ENCODE results near the gene MAGI2.

The MAGI2 gene

GRCh38 chr7:79420464-79420863 lies 33.0 kb downstream of the MAGI2 start:
- ChIA-PET POLR2A (interaction anchor here (0.5 kb wide), 1 partner anchor 75 kb away, joined by 3 read pairs; no protein-coding TSS in a partner anchor), CTCF (interaction anchor here (0.6 to 1.6 kb wide), 2 partner anchors 12 to 150 kb away, joined by 3 read pairs; no protein-coding TSS in a partner anchor)
- no peak for TF ChIP-seq CTCF (IDR thresholded peaks at IDR 0.05; ENCODE audit: insufficient read depth, low read length, missing control alignments)
- peak; percentile 81 for DNase-seq (ENCODE audit: low read depth, low spot score)
- H3K4me3 ChIP-seq (ENCODE audit: low read depth, low read length): no peak overlapping the region

- POLR2A ChIA-PET: no interaction called here
- no peak for DNase-seq (ENCODE audit: low read depth, low spot score)
- CTCF ChIA-PET: no interaction called here
- TF ChIP-seq CTCF (IDR thresholded peaks at IDR 0.05; ENCODE audit: insufficient read depth, low read length, missing control alignments): no peak
- no peak overlapping the region for H3K4me3 ChIP-seq (ENCODE audit: low read depth, low read length)
Observed at GRCh38 chr7:79414910-79415309, 38.6 kb downstream of the MAGI2 start.

GRCh38 chr7:79412915-79413314 lies 40.6 kb downstream of the MAGI2 start:
- no peak overlapping the region for H3K4me3 ChIP-seq (ENCODE audit: low read depth, low read length)
- no peak for TF ChIP-seq CTCF (IDR thresholded peaks at IDR 0.05; ENCODE audit: insufficient read depth, low read length, missing control alignments)
- ChIA-PET CTCF (no interaction called here), POLR2A (no interaction called here)
- DNase-seq (ENCODE audit: low read depth, low spot score): no peak

GRCh38 chr7:79412438-79412837 lies 41.0 kb downstream of the MAGI2 start:
- no peak for DNase-seq (ENCODE audit: low read depth, low spot score)
- no peak overlapping the region for H3K4me3 ChIP-seq (ENCODE audit: low read depth, low read length)
- ChIA-PET POLR2A (no interaction called here), CTCF (no interaction called here)
- TF ChIP-seq CTCF (IDR thresholded peaks at IDR 0.05; ENCODE audit: insufficient read depth, low read length, missing control alignments): no peak

GRCh38 chr7:79410345-79410744 lies 43.1 kb downstream of the MAGI2 start:
- ChIA-PET POLR2A (interaction anchor here (0.6 kb wide), 1 partner anchor 981 kb away, joined by 4 read pairs; no protein-coding TSS in a partner anchor), CTCF (interaction anchor here (0.9 kb wide), 1 partner anchor 280 kb away, joined by 3 read pairs; no protein-coding TSS in a partner anchor)
- DNase-seq (ENCODE audit: low read depth, low spot score): no peak
- H3K4me3 ChIP-seq (ENCODE audit: low read depth, low read length): no peak overlapping the region
- no peak for TF ChIP-seq CTCF (IDR thresholded peaks at IDR 0.05; ENCODE audit: insufficient read depth, low read length, missing control alignments)

- ChIA-PET POLR2A (no interaction called here), CTCF (no interaction called here)
- TF ChIP-seq CTCF (IDR thresholded peaks at IDR 0.05; ENCODE audit: insufficient read depth, low read length, missing control alignments): no peak
- DNase-seq (ENCODE audit: low read depth, low spot score): no peak
- no peak overlapping the region for H3K4me3 ChIP-seq (ENCODE audit: low read depth, low read length)
Observed at GRCh38 chr7:79407351-79407750, 46.1 kb downstream of the MAGI2 start.
